GM12874 (cell line): ENCODE data around the gene BST1.

Source experiments
- TF ChIP-seq, protein P1 (sequence below): IDR thresholded peaks from 2 replicates; pipeline ENCODE4 v1.5.1; 2011; ENCODE audit warnings: low read depth, mild to moderate bottlenecking, control low read depth, low read length, moderate library complexity; ENCODE audit not compliant: insufficient read depth

The BST1 gene

DNA sequence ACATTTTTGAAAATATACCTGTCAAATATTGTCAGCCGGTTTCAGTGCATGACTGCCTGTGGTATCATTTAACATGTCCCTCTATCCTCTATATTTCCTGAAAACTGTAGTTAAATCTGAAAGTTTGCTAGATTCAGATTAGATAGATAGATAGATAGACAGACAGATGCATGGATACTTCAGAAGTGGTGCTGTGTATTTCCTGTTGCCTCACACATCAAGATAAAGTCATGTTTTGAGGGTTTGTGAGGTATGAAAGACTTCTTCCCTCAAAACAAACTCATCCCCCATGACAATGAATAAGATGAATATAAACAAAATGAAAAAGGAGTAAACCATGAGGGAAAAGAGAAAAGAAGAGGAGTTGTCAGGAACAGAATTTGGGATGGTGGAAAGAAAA lies 6.0 kb upstream of the BST1 start:
- TF ChIP-seq, protein P1, sequence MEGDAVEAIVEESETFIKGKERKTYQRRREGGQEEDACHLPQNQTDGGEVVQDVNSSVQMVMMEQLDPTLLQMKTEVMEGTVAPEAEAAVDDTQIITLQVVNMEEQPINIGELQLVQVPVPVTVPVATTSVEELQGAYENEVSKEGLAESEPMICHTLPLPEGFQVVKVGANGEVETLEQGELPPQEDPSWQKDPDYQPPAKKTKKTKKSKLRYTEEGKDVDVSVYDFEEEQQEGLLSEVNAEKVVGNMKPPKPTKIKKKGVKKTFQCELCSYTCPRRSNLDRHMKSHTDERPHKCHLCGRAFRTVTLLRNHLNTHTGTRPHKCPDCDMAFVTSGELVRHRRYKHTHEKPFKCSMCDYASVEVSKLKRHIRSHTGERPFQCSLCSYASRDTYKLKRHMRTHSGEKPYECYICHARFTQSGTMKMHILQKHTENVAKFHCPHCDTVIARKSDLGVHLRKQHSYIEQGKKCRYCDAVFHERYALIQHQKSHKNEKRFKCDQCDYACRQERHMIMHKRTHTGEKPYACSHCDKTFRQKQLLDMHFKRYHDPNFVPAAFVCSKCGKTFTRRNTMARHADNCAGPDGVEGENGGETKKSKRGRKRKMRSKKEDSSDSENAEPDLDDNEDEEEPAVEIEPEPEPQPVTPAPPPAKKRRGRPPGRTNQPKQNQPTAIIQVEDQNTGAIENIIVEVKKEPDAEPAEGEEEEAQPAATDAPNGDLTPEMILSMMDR: no peak

DNA sequence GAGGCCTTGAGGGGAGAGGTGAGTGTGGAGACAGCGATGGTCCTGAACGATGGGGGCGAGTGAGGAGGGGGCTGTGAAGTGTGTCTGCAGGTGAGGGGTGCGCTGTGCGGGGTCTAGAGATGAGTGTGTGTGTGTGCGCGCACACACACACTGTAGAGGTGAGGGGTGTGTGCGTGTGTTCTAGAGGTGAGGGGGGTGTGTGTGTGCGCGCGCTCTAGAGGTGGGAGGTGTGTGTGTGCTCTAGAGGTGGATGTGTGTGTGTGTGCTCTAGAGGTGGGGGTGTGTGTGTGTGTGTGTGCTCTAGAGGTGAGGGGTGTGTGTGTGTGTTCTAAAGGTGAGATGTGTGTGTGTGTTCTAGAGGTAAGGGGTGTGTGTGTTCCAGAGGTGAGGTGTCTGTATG lies 574 bp downstream of the BST1 start:
- TF ChIP-seq, protein P1: no peak

DNA sequence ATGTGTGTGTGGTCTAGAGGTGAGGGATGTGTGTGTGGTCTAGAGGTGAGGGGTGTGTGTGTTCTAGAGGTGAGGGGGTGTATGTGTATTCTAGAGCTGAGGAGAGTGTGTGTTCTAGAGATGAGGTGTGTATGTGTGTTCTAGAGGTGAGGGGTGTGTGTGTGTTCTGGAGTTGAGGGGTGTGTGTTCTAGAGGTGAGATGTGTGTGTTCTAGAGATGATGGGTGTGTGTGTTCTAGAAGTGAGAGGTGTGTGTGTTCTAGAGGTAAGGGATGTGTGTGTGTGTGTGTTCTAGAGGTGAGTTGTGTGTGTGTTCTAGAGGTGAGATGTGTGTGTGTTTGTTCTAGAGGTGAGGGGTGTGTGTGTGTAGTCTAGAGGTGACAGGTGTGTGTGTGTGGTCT lies 1.3 kb downstream of the BST1 start:
- TF ChIP-seq, protein P1: no peak

DNA sequence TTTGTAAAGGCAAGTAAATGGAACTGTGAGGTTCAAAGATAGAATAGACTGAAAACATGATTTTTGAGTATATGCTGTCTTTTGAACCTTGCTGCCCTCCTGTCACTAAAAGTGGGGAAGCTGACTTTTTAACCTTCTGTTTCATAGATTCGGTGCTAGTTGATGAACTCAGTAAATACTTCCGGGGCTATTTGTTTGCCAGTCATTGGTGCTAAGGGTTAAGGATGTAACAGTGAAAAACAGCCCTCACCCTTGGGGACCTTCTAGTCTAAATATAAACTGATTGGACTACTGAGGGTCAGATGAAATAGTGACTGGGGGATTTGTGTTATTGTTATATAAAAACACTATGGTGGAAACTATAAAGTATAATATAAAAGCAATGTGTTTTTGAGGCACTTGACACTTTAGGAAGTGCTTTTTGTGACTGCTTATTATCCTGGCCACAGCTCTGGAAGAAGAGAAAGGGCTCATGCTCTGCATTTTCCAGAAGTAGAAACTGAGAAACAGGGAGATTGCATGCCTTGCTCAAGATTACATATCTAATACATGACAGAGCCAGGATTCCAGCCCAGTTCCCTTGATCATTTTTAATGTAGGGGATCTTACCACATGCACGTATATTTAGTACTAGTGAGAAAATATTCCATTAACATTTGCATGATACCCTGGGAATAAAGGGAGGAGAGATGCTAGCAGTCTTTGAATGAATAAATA lies 3.9 kb downstream of the BST1 start:
- TF ChIP-seq, protein P1: no peak

DNA sequence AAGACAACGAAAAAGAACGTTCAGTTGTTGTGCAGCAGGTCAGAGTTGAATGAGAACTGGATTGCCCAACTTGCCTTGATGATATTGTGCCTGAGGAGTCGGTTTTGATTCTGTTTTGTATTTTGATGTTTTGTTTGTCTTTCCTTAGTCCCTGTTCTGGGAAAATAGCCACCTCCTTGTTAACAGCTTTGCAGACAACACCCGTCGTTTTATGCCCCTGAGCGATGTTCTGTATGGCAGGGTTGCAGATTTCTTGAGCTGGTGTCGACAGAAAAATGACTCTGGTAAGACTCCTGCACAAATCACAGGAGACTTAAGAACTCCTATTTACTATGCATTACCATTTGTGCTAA lies 4.5 kb downstream of the BST1 start:
- TF ChIP-seq, protein P1: no peak

DNA sequence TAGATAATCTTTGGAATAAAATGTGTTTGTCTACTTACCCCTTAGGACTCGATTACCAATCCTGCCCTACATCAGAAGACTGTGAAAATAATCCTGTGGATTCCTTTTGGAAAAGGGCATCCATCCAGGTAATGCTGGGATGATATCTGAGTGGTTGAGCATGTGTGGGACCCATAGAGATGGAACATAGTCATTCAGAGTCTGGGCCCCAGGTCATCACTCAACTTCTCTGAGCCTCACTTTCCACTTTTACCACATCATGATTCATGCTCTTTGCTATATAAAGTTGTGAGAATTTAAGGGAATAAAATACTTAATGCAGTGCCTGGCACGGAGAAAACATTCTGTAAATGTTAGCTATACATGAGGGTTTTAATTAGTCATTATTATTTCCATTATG lies 8.9 kb downstream of the BST1 start:
- TF ChIP-seq, protein P1: no peak

DNA sequence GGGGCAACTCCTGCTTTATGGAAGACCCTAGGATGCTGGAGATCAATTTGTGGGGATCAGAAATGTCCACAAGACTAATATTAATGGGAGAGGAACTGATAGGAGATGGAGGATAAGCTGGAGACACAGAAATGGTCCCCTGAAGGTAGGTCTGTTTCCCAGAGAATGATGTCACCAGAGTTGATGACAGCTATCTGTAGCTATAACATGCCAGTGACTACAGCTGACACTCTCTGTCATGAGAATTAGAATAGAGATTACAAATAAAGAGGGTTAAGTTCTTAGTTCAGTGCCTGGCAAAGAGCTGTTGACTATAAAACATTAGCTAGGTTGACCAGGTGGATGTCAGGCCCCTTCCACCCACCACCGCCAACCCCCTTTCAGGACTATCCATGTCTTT lies 9.3 kb downstream of the BST1 start:
- TF ChIP-seq, protein P1: no peak
